Measurements from ENCODE around the gene JARID2.

The JARID2 gene

DNA sequence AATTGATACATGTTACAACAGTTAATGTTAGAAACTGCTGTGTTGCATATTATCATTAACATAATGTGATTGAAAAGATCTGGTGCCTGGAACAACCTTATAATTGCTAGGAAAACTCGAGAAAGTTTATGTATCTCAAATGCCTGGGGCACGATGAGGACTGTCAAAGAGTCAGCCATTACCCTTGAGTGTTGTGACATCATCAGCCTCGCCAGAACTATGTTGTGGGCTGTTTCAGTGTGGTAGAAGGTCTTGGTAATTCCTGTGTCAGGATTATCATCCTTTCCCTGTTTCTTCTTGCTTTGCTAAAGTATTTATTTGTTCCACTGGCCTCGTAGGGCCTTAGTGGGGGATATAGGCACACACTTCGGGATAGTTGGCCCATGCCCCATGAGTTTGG lies 231.9 kb downstream of the JARID2 start:
- DNase-seq, result no peak

DNA sequence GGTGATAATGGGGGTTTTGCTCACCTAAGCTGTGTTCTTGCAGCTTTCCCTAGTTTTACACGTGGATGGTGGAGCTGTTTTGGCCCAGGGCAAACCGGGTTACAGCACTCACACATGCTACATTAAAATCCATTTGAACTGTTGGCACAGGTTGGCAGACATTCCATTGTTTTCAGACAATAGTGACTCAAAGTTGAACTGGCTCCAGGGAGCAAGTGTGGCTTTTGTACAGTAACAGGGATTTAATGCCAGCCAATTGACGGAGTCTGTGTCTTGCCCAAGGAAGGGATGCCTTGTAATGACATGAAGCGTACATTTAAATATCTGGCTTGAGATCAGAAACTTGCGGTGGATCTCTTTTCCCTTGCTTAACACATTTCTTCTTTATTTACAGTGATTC lies 233.9 kb downstream of the JARID2 start:
- DNase-seq, result no peak

DNA sequence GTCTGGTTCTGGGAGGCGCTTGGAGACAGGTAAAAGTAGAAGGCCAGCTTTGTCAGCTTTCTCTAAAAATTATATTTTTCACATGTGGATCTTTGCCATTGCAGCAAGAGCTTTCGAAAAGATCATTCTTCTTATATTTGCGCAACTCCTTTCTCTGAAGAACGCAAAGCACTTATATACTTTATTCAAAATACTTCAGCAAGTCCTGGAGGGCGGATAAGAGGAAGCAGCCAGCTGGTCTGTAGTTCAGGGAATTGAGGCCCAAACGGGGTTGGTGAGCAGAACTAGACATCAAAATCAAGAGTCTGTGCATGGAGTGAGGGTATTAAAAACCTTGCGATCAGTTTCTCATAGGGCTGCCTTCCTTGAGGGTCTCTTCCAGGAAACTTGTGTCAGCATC lies 234.7 kb downstream of the JARID2 start:
- no peak for DNase-seq

DNA sequence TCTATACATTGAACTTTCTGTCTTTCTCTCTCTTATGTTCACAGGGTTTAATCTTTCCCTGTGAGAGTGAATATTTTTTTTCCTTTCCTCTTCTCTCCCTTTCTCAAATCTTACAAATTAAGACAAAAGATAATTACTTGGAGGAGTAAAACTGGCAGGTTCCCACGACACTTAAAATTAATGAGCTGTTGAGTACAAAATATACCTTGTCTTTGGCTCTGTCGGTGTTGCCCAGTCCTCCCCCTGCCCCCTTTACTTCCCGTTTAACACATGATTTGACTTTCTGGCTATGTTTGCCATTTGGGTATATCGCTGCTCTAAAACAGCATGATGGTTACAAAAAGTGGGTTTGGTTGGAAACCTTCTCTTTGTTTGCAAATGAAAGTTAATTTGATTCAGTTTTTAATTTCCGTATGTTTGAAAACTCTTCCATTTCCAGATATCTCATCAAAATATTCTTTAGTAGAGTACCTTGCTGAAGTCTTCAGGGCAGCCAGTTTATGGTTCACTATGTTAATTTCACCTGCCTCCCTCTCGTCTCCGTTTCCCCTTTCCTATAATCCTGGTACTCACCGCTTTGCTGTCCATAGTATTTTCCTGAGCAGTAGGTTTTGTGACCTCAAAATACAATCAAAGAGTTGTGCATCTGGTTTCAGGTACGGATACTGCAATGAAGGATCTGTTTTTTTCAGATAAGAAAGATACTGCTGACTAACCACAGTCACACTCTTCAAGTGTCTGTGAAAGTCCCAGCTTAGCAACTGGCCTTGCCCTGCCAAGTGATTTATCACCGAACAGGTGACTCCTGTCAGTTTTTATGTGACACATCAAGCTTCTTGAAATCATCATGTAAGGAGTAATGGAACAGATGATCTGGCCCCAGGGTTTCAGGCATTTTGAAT lies 235.8 kb downstream of the JARID2 start:
- no peak for DNase-seq

DNA sequence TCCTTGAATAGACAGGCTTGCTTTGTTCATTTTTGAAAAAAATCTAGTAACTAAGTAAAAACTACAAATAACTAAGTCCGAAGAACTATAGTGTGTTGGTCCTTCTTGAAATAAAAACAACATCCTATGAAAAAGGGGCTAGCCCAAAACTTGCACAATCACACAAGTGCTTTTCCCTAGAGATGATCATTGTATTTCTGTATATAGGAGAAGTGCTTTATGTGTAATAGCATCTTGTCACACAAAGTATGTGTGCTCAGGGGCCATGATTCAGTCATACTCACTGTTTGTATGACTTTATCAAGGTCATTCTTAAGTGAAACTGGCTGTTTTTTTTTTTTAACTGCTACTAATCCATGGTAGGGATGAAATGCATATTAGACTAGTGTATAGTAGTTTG lies 237.2 kb downstream of the JARID2 start:
- DNase-seq, result no peak

DNA sequence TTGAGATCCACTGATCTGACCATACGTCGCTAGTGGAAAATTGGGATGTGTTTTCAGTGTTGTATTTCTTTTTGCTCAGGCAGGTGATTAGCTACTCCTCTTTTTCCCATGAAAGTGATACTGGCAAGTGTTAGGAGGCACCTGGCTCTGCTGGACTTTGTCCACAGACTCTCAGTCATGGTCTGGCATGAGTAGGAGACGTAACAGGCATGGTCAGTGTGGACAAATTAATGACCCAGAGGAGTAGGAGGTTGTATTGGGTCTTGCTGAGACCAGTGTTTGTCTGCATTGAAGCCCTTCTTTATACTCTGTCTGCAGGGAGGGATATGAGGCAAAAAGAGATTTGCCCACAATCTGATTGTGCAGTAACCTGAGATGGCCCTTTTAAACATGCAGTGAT lies 238.3 kb downstream of the JARID2 start:
- no peak for DNase-seq

DNA sequence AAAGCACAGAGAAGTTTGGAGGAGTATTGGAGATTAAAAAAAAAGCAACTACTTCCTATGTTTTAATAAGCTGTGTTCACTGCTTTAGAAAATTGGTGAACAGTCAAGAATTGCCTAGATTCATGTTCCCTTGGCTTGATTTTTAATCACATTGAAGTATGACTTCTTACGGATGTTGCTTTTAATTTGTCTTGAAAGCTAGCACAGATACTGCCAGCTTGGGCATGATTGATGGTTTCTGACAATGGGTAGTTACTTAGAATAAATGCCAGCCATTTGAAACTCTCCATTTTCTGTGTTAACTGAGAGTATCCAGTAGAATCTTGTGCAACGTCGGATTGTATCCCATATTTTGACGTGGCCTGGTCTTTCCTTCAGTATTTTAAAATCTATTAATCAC lies 239.0 kb downstream of the JARID2 start:
- DNase-seq, result no peak

DNA sequence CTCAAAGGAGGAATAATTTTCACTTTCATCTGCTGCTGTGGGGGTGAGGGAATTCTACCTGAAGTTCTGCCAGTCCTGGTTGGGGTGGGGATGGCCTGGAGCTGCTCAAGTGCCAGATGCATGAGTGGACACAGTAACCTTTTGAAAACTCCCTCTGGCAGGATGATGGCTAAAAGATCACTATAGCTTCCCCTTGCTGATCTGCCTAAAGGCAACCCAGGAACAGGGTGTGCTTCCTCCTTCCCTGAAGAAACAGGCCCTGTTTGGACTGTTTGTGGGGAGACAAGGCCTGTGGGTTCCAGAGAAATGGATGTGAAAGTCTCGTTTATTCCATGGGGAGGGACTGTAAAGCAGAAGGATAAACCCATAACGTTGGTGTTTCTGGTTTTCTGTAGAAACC lies 240.1 kb downstream of the JARID2 start:
- no peak for DNase-seq

DNA sequence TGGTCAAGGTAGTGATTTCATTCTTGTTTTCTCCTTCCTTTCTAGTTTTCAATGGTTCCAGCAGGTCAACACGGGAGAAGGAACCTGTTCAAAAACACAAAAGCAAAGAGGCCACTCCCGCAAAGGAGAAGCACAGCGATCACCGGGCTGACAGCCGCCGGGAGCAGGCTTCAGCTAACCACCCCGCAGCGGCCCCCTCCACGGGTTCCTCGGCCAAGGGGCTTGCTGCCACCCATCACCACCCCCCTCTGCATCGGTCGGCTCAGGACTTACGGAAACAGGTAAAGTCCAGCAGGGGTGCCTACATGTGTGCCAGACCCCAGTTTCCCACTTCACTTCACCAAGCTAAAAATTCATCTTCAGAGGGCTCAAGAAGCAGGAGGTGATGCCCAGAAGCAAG lies 241.4 kb downstream of the JARID2 start:
- no peak for DNase-seq

DNA sequence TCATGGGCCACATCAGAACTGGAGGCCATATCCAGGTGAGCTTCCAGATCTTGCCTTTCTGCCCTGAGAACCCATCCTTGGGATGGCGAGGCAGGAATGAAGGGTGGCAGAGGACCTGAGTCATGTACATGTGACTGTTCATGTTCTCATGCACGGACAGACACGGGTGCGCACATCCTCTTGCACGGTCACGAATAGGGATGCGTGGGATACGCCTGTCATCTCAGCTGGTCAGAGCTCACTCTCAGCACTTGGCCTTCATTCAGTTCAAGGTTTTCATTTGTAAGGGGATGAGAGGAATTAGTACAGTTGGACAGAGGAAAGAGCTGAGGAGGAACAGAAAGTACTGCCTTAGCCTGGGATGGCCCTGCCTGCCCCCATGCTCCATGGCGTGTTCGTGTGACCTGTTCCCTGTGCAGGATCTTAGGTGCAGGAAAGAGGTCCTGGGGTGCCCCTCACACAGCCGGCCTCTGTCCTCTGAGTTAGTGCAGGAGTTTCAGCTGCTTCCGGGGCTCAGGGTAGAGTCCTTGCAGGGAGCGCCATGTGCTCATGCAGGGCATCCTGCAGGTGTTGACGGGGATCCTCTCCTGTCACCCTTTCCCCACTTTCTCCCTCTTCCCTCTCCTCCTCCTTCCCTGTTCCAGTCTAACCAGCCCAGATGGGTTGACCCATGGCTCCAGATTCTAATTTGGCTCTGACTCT lies 243.5 kb downstream of the JARID2 start:
- no peak for DNase-seq

DNA sequence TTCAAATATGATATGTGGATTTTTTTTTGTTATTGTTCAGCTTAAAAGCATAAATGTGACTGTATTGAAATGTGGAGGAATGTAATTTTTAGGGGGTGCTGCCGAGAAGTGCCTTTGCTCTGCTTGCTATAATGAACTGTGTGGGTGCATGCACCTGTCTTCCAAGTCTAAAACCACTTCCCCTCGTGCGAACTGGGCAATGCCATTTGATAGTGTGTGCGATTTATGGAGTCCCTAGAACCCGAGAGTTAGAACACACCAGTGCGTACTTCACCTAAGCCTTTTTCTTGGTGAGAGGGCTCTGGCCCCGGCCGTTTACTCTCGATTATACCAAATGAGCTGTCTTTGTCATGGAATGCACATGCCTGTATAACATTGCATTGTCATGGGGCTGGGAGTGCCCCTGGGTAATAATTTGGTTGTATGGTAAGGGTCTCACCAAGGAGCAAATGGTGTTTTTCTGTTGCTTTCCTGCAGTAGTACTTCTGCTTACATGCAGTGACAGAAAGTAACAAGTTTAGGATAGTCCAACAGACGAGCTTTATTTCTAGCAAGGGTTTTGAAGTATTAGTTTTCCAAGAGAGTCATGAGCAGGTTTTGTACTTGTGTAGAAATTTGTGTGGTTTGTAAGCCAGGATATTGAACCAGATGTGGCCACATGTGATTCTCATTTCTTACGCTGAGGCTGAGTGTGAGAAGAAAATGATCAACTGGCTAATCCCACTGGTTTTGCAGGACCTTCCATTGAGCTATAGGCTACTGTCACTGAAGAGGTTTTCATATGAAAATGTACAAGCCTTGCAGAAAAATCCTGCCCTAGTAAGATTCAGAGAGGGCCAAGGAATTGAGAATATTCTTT lies 244.6 kb downstream of the JARID2 start:
- DNase-seq, result no peak

DNA sequence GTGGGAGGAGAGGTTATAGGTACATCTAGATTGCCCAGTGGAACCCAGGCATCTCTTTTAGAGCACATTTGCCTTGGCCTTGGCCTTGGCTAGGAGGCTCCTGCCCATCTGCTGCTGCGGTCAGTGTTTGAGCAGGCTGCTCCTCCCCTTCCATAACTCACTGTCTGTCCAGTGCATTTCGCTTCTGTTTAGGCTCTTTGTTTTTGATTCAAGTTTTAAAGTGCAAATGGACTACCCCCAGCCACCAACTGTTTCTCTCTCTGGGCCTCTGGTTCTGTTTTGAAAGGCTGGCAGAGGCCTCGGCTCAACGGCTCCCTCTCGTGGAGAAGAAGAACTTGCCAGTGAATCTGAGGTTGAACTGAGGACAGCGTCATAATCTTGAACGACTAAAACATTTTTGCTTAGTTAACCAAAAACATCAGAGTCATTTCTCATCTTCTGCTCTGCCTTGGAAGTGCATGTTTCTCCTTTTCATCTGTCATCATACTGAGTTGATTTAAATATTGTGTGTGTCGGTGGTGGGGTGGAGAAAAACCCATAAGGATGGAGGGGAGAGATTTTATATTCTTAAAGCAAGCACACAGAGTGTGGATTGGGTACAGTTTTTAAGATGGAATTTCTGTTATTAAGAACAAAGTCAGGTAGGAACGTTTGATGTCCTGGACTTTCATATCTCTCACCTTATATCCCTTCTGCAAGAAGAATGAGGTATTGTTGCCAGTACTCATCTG lies 245.6 kb downstream of the JARID2 start:
- peak; percentile 73 for DNase-seq

DNA sequence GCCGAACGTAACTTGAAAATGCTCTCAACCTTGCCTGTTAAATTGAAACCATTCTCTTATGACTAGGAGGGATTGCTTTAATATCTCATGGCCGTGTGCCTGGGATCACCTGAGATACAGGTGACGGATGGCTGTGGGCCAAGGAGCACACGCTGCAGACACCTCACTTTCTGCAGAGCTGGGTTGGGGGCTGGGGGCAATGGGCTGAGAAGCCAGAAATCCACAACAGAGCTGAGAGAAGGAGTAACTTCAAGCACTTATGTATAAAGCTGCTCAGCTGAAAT lies 246.1 kb downstream of the JARID2 start:
- no peak for DNase-seq

DNA sequence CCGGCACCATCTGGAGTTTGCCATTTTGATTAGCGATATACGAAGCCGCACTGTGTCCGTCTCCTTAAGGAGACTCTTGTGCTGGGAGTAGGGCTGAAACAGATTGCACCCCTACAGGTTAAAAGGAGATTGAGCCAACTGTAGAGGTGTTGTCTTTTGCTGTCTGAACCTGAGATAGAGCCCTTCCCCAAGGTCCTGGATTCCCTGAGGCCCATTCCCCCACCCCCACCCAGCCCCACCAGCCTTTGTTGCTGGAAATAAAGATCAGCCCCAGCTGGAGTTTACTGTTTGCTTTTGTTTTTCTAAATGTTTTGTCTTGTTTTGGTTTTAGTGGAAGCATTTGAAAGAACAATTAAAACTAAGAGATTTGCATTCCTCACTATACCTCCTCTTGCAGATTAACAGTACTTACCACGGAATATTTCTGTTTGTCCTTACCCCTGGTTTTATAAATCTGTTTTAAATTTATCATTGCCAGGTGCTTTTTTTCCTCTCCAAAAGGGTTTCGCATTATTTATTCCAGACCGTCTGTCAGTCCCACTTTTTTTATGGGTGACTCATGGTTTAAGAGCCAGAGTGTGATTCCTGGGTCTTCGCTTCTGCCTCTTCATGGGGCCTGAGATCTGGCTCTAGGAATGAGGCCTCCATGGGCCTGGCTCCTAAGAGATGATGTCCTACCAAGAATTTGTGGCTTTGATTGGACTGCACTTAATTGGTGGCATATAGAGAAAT lies 247.7 kb downstream of the JARID2 start:
- DNase-seq, result no peak

DNA sequence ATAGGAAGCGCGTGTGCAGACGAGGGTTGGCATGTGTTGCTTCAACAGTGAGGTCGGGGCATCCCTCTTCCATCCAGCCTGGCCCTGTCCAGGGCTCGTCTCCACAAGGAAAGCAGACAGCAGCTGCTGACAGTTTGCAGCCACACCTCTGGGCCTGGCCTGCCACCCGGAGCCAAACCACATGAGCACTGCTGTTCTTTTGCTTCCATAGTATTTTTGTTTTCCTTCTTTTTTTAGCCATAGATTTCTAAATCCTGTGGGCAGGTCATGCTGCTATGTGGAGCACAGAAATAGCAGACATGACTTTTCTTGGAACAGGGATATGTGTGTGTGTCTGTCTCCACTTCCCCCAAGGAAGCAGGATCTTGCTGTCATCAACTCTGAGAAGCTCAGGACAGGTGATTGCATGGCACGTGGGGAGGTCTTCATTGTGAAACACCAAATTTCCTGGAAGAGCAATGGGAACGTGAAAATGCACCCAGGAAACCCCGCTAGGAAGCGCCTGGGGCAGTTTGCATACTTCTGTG lies 249.6 kb downstream of the JARID2 start:
- no peak for DNase-seq

DNA sequence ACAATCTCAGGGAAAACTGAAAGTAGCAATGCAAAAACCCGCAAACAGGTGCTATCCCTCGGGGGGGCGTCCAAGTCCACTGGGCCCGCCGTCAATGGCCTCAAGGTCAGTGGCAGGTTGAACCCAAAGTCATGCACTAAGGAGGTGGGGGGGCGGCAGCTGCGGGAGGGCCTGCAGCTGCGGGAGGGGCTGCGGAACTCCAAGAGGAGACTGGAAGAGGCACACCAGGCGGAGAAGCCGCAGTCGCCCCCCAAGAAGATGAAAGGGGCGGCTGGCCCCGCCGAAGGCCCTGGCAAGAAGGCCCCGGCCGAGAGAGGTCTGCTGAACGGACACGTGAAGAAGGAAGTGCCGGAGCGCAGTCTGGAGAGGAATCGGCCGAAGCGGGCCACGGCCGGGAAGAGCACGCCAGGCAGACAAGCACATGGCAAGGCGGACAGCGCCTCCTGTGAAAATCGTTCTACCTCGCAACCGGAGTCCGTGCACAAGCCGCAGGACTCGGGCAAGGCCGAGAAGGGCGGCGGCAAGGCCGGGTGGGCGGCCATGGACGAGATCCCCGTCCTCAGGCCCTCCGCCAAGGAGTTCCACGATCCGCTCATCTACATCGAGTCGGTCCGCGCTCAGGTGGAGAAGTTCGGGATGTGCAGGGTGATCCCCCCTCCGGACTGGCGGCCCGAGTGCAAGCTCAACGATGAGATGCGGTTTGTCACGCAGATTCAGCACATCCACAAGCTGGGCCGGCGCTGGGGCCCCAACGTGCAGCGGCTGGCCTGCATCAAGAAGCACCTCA lies 250.7 kb downstream of the JARID2 start:
- DNase-seq, result no peak

DNA sequence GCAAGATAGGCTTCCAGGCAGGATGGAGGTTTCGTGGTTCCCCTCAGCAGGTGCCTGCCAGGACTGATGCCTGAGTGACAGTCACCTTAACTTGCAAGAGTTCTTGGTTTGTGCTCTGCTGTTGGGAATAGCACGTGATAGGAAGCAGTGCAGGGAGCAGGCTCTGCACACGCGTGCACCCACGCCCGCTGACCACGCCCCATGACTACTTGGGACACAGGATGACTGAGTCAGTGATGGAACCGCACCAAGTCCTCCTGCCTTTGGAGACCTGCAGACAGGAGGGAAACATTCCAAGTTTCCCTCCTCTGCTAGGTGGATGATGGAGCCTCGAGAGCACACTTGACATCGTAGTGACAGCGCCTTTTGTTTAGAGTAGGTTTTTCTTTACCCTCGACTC lies 252.8 kb downstream of the JARID2 start:
- DNase-seq, result no peak

DNA sequence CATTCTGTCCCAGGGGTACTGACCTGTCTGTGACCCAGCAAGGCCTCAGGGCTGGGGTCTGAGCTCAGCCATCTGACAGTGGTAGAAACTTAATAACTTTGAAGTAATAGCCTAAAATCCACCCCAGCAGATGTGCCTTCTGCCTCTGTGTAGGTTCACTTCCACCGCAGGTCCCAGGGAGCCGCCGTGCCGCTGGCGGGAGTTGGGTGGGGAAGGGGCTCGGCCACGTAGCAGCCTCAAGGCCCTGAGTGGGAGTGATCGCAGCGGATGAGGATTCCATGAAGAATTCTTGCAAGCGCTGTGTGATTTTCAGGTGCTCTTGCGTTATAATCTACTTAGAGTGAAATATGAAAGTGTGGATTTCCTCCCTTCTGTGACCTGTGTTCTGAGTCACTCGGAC lies 253.3 kb downstream of the JARID2 start:
- DNase-seq, result no peak

DNA sequence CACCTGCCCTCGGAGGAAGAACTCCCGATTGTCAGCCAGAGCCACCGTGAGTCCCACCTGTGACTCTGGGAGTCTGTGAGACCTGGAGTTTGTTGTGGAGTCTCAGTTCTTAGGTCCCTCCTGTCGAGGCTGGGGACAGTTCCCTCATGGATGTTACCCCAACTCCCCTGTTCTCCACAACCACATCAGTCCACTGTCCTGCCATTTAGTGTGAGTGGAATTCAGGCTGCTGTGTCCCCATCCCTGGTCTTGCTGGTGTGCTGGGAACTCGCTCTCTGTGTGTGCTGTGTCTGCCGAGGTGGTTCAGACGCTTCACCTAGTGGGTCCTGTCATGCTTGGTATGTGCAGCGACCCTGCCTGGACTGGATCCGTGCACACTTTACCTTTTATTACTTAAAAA lies 253.7 kb downstream of the JARID2 start:
- DNase-seq, result no peak

DNA sequence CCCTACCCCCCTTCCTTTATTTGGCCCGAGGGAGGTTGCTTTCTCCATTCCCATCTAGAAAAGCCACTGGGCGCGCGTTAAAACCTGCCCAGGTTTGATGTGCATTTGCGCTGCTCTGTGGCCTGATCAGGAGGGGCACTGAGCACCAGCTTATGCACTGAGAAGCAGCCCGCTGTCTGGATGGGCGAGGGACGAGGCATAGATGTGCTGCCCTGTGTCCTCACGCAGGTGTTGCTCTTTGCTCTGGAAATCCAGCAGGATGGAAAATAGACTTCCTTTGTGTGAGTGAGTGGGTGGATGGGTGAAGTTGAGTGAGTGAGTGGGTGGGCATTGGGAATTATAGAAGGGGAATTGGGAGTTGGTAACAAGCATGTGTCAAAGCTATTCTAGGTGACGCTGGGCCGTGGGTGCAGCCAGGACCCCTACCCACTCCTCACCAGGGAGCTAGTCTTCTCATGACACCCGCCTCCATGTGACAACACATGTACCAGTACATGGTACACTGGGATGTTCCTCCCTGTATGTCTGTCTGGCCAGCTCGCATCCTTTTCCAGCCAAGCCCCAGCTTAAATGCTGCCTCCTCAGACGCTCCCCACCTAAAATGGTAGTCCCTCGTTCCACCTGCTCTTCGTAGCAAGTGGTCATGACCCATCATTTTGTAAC lies 254.3 kb downstream of the JARID2 start:
- DNase-seq, result no peak

All from RPMI8226 (cell line).